PC-3 (cell line): ENCODE data around the gene AFTPH. TPM values are rescaled to one million over a fixed set of nuclear protein-coding genes. Genes with fewer than 3 reads are reported as not detected.

Source experiments
- ATAC-seq: fragments of 200-7000 bp; cut with Tn5 transposase; 2 replicates; pipeline ENCODE4 v1.9.1; 2020; ENCODE audit warnings: mild to moderate bottlenecking, moderate library complexity
- BruUV-seq: library from RNA; stranded (reverse); fragments of 400-500 nt; replicated peaks from 2 replicates; lab custom pipeline; 2021; lab: Mats Ljungman, UMichigan
- CTCF ChIA-PET: fragments of 300-600 bp; sonication (Branson Sonifier 250); formaldehyde crosslinking; loops from one replicate; lab custom pipeline; 2022; ENCODE audit warnings: antibody characterized with exemption; lab: Charles Lee
- POLR2A ChIA-PET: fragments of 300-600 bp; sonication (Branson Sonifier 250); formaldehyde crosslinking; loops from one replicate; lab custom pipeline; 2022; ENCODE audit warnings: antibody characterized with exemption; ENCODE audit not compliant: unreplicated experiment; lab: Charles Lee
- DNase-seq: peaks from one replicate; pipeline ENCODE4 v3.0.0-alpha.2; 2015
- H2AFZ ChIP-seq: fragments of 300-600 bp; sonication (generic); 2 replicates; pipeline ENCODE4 v1.6.0; 2016; ENCODE audit warnings: antibody characterized with exemption, low read length
- H3F3A ChIP-seq: fragments of 300-600 bp; sonication (generic); one replicate; pipeline ENCODE4 v1.6.0; 2017; ENCODE audit warnings: antibody characterized with exemption, low read length, control low read depth, mild to moderate bottlenecking; ENCODE audit not compliant: unreplicated experiment
- H3K27ac ChIP-seq: fragments of 300-600 bp; sonication (generic); 2 replicates; pipeline ENCODE4 v1.5.1; 2016; ENCODE audit warnings: mild to moderate bottlenecking, low read length
- H3K27me3 ChIP-seq: fragments of 300-600 bp; sonication (generic); 2 replicates; pipeline ENCODE4 v1.6.1; 2016; ENCODE audit warnings: low read length, mixed read lengths
- H3K36me3 ChIP-seq: fragments of 300-600 bp; sonication (generic); 2 replicates; pipeline ENCODE4 v1.6.1; 2016; ENCODE audit warnings: low read depth, mixed run types, low read length, mixed read lengths
- H3K4me1 ChIP-seq: fragments of 300-600 bp; sonication (generic); 2 replicates; pipeline ENCODE4 v1.5.1; 2016; ENCODE audit warnings: low read length; ENCODE audit not compliant: insufficient read depth
- H3K4me2 ChIP-seq: fragments of 300-600 bp; sonication (generic); 2 replicates; pipeline ENCODE4 v1.6.0; 2016; ENCODE audit warnings: low read length
- H3K4me3 ChIP-seq: fragments of 300-600 bp; sonication (generic); 2 replicates; pipeline ENCODE4 v1.5.1; 2016; ENCODE audit warnings: mild to moderate bottlenecking, low read length, mixed read lengths
- H3K79me2 ChIP-seq: fragments of 300-600 bp; sonication (generic); 2 replicates; pipeline ENCODE4 v1.6.1; 2017; ENCODE audit warnings: low read length, mixed read lengths
- H3K9ac ChIP-seq: fragments of 300-600 bp; sonication (generic); 2 replicates; pipeline ENCODE4 v1.6.0; 2016; ENCODE audit warnings: mild to moderate bottlenecking, low read length
- H3K9me2 ChIP-seq: fragments of 300-600 bp; sonication (generic); replicated peaks from 2 replicates; pipeline ENCODE4 v1.6.1; 2016; ENCODE audit warnings: mixed run types, low read length, mixed read lengths
- H3K9me3 ChIP-seq: fragments of 300-600 bp; sonication (generic); 2 replicates; pipeline ENCODE4 v1.6.1; 2016; ENCODE audit warnings: low read length, mixed read lengths
- H4K20me1 ChIP-seq: fragments of 300-600 bp; sonication (generic); 2 replicates; pipeline ENCODE4 v1.6.1; 2016; ENCODE audit warnings: low read length, mixed read lengths
- CTCF ChIP-seq: fragments of 300-600 bp; sonication (generic); conservative IDR thresholded peaks from 2 replicates; pipeline ENCODE4 v1.5.1; 2017; ENCODE audit warnings: antibody characterized with exemption, low read depth, mild to moderate bottlenecking, low read length
- EZH2 ChIP-seq: fragments of 300-600 bp; sonication (generic); IDR thresholded peaks from one replicate; pipeline ENCODE4 v1.6.1; 2017; ENCODE audit warnings: antibody characterized with exemption, mild to moderate bottlenecking, low read length; ENCODE audit not compliant: unreplicated experiment
- EZH2phosphoT487 ChIP-seq: fragments of 300-600 bp; sonication (generic); IDR thresholded peaks from 2 replicates; pipeline ENCODE4 v1.6.1; 2018; ENCODE audit warnings: mild to moderate bottlenecking, antibody characterized with exemption, low read length, borderline replicate concordance
- intact Hi-C: fragments of 100-400 bp; cut with micrococcal nuclease; formaldehyde crosslinking; loops from 2 replicates; pipeline ENCODE4 v1.9.0; 2023
- total RNA-seq: library from RNA; depleted of rRNA; stranded (reverse); fragments of >200 nt; gene quantifications from 2 replicates; pipeline ENCODE4 v1.2.3, GENCODE V29; 2014

AFTPH gene
- total RNA-seq, 1 experiment from 2014 or later: 26.6 TPM

GRCh38 chr2:64582774-64583340, 58.7 kb downstream of the AFTPH start:
- TF ChIP-seq CTCF: no peak
- no peak for TF ChIP-seq EZH2
- TF ChIP-seq EZH2phosphoT487: no peak
- Histone ChIP-seq H3K27ac (no peak overlapping the region), H3K9me2 (no peaks in the 10 kb centered on the region), H4K20me1 (no peaks in the 10 kb centered on the region), H3K36me3 (peaks cover 4% of the 10 kb centered on the region; the same call in 1 of the 2 replicates), H3K9ac (no peak overlapping the region), H3K4me3 (no peak overlapping the region), H2AFZ (no peak overlapping the region), H3F3A (no peaks in the 10 kb centered on the region), H3K9me3 (no peaks in the 10 kb centered on the region), H3K27me3 (no peaks in the 10 kb centered on the region), H3K4me1 (no peaks in the 10 kb centered on the region), H3K79me2 (no peaks in the 10 kb centered on the region), H3K4me2 (no peak overlapping the region)
- DNase-seq: no peak
- intact Hi-C loops: no loop called here
- BruUV-seq: no TSS peak
- POLR2A ChIA-PET: interaction anchor here (0.6 kb wide), 1 partner anchor 172 kb away, joined by 8 read pairs; no protein-coding TSS in a partner anchor
- ATAC-seq: no peak
- CTCF ChIA-PET: interaction anchor here (0.5 kb wide), 1 partner anchor 20 kb away, joined by 3 read pairs; no protein-coding TSS in a partner anchor

GRCh38 chr2:64586054-64586453, 61.9 kb downstream of the AFTPH start:
- ChIA-PET CTCF (interaction anchor here (0.6 to 1.7 kb wide), 4 partner anchors 60 to 256 kb away, joined by 3 to 11 read pairs (median 6); no protein-coding TSS in a partner anchor), POLR2A (interaction anchor here (0.7 kb wide), 1 partner anchor 60 kb away, joined by 5 read pairs; no protein-coding TSS in a partner anchor)

More at GRCh38 chr2:64586054-64586453, 61.9 kb downstream of the AFTPH start:
- intact Hi-C loops: no loop called here
- ATAC-seq (peak; percentile 69), DNase-seq (no peak)
- H3K36me3 ChIP-seq: peaks cover 9% of the 10 kb centered on the region; the same call in 1 of the 2 replicates
- H2AFZ ChIP-seq: no peak overlapping the region
- no peaks in the 10 kb centered on the region for H3F3A ChIP-seq
- H3K4me3 ChIP-seq: no peak overlapping the region
- no peak overlapping the region for H3K9ac ChIP-seq
- H3K9me2 ChIP-seq: no peaks in the 10 kb centered on the region
- no peaks in the 10 kb centered on the region for H3K4me1 ChIP-seq
- H3K9me3 ChIP-seq: no peaks in the 10 kb centered on the region
- H3K27ac ChIP-seq: no peak overlapping the region
- H3K27me3 ChIP-seq: no peaks in the 10 kb centered on the region
- no TSS peak for BruUV-seq
- no peak overlapping the region for H3K4me2 ChIP-seq
- no peaks in the 10 kb centered on the region for H3K79me2 ChIP-seq
- TF ChIP-seq CTCF (no peak), EZH2 (no peak), EZH2phosphoT487 (no peak)
- H4K20me1 ChIP-seq: no peaks in the 10 kb centered on the region
